ENCODE data around the gene HOXD1.

HOXD1 gene

DNA sequence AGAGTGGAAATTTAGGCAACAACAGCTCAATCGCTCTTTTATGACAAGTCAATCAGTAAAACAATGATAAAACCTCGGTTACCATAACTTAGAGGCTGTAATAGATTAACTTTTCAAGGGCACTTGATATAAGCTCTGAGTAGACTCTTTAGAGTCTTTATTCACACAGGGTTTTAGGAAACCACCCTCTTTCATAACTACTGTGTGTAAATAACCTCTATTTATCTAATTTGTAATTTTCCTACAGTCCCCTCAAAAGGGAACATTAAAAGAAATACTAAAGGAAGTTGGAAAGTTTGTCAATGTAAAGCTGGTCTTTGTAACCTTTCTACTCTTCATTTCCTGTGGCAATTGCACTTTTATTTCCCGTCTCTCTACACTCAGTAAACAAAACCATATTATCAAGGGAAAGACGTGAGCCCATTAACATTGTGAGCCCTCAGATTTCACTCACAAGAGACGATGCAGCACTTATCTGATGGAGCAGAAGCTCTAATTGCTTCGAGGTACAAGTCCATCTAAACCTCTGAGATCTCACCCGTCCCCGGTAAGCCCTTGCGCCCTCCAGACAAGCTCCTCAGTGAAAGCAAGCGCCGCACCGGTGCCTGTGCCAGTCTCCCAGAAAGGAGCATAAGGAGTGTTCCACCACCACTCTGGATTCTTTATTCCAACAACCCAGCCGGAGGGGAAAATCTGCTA, 1.1 kb upstream of the HOXD1 start:
- DNase-seq, result no peak

DNA sequence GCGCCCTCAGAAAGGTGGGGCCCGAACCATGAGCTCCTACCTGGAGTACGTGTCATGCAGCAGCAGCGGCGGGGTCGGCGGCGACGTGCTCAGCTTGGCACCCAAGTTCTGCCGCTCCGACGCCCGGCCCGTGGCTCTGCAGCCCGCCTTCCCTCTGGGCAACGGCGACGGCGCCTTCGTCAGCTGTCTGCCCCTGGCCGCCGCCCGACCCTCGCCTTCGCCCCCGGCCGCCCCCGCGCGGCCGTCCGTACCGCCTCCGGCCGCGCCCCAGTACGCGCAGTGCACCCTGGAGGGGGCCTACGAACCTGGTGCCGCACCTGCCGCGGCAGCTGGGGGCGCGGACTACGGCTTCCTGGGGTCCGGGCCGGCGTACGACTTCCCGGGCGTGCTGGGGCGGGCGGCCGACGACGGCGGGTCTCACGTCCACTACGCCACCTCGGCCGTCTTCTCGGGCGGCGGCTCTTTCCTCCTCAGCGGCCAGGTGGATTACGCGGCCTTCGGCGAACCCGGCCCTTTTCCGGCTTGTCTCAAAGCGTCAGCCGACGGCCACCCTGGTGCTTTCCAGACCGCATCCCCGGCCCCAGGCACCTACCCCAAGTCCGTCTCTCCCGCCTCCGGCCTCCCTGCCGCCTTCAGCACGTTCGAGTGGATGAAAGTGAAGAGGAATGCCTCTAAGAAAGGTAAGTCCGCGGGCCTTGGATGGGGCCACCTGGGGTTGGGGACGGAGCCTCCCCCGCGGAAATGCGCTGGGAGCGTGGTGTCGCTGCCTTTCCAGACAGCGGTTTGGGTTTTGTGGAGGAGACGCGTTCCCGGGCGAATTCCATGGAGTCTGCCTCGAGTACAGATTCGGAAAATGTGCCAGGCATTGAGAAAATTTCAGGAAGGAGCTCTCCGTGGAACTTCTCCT, 559 bp downstream of the HOXD1 start:
- no peak for DNase-seq

DNA sequence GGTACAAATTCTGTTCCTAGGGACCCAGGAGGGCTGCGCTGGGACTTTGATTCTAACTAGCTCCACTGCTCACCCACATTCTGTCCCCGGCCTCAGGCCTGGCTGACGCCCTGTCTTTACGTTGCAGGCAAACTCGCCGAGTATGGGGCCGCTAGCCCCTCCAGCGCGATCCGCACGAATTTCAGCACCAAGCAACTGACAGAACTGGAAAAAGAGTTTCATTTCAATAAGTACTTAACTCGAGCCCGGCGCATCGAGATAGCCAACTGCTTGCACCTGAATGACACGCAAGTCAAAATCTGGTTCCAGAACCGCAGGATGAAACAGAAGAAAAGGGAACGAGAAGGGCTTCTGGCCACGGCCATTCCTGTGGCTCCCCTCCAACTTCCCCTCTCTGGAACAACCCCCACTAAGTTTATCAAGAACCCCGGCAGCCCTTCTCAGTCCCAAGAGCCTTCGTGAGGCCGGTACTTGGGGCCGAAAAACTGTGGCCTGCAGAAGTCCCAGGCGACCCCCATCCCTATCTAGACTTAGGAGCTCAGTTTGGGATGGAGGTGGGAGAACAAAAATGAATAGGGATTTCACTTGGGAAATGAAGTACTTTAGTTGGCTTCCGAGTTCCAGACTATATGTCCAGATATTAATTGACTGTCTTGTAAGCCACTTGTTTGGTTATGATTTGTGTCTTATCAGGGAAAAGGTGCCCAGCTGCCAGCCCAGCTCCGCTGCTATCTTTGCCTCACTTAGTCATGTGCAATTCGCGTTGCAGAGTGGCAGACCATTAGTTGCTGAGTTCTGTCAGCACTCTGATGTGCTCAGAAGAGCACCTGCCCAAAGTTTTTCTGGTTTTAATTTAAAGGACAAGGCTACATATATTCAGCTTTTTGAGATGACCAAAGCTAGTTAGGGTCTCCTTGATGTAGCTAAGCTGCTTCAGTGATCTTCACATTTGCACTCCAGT, 1.5 kb downstream of the HOXD1 start:
- DNase-seq, result no peak

DNA sequence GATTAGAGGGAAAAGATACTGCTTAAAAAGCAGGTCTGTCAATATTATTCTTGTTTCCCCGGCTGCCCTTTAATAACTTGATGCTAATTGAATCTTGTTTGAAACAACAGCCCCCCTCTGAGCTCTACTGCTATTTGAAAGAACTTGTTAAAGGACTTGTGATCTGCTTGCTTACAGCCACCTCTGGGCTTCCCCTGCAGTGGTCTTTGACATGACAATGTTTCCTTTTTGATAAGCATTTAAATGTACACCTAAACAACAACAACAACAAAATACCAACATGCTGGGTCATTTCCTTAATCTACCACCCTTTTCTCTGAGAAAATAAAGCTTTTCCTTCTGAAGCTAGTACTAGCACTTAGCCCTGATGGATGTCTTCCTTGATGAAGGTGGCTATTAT, 3.9 kb downstream of the HOXD1 start:
- DNase-seq, result no peak

DNA sequence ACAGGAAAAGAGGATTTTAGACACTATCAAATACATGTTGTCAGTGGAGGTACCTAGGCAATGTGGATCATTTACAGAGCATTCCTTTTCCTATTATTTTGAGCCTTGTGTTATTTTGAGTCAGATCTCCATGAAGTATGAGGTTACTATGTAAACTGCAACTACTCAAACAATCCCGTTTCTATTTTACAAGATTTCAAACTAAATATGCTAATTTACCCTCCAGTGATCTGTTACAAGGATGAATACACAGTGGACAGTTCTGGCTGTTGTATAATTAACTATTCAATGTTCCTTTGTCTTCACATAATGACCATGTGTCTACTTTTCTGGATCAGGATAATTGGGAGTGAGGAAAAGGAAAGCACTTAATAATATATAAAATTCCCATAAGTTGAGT, 4.6 kb downstream of the HOXD1 start:
- DNase-seq, result no peak

DNA sequence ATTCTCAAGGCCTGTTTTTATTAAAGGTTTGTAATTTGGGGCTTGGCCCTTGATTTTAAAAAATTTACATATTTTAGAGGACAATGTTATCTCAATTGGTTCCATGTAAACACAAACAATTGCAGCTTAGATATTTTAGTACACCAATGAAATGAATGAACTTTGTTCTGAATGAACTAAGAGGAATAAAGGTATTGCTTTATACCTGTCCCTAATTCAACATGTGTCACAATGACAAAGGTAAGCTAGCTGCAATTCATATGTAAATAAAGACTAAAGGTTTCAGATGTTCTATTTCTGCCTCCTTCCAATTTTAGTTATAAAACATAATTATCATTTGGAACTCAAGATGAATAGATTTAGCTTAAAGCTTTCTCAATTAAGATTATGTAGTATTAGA, 11.4 kb downstream of the HOXD1 start:
- no peak for DNase-seq

DNA sequence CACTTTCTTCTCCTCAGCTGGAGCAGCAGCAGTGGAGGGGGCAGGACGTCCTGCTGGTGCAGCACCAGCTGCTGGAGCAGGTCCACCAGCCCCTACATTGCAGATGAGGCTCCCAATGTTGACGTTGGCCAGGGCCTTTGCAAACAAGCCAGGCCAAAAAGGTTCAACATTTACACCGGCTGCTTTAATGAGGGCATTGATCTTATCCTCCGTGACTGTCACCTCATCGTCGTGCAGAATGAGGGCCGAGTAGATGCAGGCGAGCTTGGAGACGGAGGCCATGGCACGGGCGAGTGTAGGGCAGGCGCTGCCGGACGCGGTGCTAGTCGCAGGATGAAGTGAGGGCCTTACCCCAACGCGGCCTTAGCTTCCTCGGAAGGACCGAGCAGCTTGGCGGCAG, 12.5 kb downstream of the HOXD1 start:
- DNase-seq, result no peak

DNA sequence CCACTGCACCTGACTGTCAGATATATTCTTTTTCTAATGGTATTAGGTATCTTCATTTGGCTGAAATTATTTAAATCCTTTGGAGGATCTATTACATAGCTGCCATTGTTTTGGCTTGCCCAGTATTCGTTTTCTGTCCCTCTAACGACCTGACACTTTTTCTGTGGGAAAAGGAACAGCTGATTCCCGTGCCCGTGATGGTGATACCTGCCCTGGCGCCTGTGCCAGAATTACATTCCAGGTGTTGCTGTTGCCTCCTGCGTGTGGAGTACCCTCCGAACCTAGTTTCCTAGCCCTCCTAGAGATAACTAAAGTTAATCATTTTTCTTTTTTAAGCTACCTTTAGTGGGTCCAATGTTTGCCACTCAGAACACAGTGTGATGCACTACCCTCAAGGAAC, 14.0 kb downstream of the HOXD1 start:
- no peak for DNase-seq

DNA sequence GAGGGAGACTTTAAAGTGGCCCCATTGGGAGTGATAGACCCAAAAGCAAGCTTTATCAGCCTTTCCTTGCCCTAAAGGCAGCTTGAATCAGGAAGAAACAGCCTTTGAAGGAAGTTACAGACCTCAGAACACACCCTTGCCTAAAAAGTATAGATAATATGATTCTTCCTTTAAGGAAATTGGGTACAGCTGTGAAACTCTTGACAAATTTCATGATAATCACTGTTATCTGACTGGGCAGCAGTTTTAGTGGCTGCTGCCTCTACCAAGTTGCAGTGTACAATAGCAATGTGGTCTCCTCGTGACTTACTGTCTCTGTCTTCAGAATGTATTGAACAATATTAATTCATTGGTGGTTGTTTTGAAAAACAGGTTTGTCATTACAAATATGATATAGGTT, 16.7 kb downstream of the HOXD1 start:
- DNase-seq, result no peak

DNA sequence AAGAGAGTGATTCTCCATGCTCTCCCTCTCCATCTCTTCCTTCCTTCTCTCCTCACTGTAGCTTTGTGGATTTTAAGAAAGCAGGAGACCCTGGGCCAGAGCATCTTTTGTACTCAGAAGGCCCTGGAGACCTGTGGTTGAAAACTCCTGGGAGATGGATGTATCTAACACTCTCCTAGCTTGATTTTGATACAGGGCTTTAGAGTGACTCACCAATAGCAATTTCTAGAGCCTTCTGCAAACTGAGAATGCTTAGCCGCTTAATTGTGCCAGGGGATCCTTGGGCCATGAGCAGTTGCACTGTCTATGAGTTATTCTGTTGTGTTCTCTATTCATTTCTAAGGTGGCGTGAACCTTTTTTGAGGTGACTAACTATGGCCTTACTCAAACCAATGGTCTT, 17.7 kb downstream of the HOXD1 start:
- DNase-seq, result no peak

DNA sequence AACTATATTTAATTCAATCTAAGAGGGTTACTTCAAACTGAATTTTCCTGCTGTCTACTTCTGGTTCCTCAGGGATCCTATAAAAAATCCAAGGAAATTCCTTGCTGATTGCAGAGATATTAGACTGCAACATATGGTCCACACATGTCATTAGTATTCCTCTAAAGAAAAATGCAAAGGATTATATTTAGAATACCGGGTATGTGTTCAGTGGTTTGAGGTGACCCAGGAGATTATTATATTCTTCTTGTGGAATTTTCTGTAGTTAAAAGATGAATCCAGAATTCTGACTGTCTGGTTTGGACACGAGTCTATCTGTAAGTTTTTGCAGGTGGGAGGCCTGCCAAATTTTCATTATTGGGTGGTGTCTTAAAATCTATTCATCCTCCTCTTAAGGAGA, 18.2 kb downstream of the HOXD1 start:
- DNase-seq, result no peak

DNA sequence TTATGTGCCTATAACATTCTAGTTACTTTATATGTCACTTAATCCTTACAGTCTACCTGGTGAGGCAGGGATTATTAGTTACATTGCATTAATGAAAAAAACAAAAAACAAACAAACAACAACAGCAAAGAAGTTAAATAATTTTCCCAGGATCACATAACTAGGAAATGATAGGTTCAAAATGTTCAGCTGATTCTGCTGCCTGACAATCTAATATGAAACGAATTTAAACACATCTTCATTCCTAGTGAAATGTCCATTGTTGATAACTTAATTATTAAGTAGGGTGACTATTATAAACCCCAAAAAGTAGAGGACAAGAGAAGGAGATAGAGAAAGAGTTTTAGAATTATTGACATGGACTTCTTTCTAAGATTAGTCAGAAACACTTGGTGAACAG, 22.6 kb downstream of the HOXD1 start:
- no peak for DNase-seq

DNA sequence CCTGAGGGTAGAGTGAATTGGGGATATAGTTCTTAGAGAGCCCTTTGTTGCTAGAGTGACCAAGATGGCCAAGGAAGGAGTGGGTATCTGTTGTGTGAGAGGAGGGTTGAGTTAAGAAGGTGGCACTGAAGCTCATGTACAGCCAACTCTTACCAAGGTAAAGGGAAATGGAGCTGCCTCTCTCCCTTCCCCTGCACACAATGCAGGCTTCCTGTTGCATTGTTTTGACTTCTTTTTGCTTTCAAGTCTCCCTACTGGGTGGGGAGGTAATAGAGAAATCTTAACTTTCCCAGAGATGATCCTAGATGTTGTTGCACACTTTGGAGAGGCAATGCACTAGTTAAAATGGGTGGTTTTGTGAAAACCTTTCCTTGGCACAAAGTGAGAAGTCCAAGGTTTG, 23.8 kb downstream of the HOXD1 start:
- no peak for DNase-seq

DNA sequence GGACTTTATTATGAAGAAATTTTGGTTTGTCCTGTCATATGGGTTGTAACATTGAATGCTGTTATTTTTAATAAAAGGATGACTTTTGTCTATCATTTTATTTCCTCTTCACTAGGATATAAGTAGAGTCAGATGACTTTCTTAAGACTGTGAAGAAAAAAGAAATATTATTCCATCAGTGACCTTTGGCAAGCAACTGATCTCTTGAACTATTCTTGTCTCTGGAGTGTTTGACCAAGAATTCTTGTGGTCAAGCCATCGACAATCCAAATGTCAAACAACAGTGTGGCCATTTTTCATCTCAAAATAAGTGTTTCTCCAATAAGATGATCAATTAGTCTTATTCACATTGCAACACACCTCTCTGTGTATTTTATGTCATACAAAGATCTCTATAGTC, 24.9 kb downstream of the HOXD1 start:
- no peak for DNase-seq

DNA sequence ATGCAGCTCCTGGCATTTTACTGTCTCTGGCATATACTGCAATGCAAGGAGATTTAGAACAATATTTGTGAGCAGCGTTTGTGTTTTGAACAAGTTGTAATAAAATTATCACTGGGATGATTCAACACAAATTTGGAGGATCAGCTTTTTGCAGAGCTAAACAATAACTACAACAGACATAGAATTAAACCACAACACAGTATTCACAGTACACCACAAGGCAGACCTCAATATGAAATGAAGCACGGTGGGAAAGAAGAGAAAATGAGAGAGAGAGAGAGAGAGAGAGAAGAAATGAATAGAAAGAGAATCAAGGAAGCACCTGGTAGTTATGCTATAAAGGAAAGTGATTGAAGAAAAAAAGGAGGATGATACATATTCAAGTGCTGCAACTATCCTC, 39.4 kb downstream of the HOXD1 start:
- no peak for DNase-seq

DNA sequence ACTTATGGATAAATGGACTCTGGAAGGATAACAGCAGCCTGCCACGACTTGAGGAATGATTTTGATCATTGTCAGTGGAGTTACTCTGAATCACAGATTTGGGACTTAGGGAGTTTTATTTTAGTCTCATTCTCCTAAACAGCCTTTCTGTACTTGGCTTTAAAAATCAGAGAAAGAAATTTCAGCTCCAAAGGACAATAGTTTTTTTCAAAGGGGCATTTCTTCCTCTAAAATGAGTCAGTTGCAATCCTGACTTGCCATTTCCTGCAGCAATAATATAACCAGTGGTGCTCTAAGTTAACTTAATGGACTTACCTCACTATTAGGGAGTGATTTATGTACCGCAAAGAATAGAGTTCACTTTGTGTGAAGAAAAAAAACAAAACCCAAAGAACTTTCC, 45.7 kb downstream of the HOXD1 start:
- no peak for DNase-seq

DNA sequence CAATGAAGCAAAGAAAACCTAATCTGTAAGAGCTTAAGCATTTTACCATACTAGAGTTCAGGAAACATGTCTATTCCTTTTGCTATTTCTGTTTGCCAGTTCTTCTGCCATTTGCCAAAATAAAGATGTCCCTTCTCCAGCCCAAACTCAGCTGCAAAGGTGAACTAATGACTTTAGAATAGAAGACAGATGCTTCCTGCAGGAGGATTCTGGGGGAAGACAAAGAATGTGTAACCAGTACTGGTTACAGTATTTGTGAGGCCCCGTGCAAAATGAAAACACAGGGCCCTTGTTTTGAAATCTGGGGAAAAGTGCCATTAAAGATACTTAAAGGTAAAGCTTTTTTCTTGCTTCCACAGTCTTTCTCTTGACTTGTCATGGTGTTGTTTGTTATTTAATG, 46.5 kb downstream of the HOXD1 start:
- DNase-seq, result no peak

DNA sequence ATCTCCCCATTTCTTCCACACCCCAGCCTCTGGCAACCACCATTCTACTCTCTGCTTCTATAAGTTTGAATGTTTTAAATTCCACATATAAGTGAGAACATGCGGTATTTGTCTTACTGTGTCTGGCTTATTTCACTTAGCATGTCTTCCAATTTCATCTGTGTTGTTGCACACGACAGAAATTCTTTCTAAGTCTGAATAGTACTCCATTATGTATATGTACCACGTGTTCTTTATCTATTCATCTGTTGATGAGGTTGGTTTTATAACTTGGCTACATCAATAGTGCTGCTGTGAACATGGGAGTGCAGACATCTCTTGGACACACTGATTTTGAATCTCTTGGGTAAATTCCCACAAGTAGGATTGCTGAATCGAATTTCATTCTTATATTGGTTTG, 49.0 kb downstream of the HOXD1 start:
- DNase-seq, result no peak

DNA sequence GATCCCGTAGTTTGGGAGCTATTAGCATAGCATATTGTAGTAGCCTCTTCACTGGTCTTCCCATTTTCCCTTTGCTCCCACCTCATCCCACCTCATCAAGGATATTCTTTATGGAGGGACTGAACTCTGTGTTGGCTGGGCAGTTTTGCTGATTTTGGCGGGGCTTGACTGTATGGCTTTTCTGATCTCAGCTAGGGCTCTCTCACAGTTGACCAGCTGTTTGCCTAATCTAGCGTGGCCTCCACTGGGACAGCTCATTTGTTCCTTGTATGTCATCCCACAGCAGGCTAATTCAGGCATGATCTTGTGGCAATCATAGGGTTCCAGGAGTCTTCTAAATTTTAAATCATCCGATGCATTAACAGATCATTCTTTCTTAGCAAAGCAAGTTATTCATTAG, 50.6 kb downstream of the HOXD1 start:
- no peak for DNase-seq

DNA sequence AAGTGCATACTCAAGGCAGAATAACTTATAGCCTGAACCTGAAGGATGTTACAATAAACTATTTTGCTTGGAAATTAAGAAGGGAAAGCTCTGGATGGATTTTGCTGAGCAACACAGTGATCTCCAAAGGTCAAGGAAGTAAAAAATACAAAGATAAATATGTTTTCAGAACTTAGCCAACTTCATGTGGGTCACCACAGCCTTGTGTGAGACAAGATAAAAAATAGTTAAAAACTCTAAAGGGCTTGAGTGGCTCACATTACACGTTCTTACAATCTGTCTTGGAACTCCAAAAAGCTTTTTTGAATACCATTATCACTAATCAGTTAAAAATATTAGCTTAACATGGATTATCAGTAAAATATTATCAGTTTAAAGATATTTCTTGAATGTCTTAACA, 51.8 kb downstream of the HOXD1 start:
- DNase-seq, result no peak

Measured in RPMI8226 (cell line).